Suprapubic skin (tissue), 4 donors: ENCODE measurements around the gene MLST8. TPM values are rescaled to one million over a fixed set of nuclear protein-coding genes. Genes with fewer than 3 reads are reported as not detected.

Source experiments
- DNase-seq, 2 donors: peaks; one replicate each; pipeline ENCODE4 v3.0.0-alpha.2; 2019; ENCODE audit warnings: low spot score in 2 of 2
- H3K27ac ChIP-seq: fragments of 200-600 bp; sonication (generic); one replicate; pipeline ENCODE4 v1.5.1; 2019
- H3K27me3 ChIP-seq: fragments of 200-600 bp; sonication (generic); one replicate; pipeline ENCODE4 v1.5.1; 2019
- H3K36me3 ChIP-seq: fragments of 200-600 bp; sonication (generic); one replicate; pipeline ENCODE4 v1.5.1; 2019
- H3K4me1 ChIP-seq: fragments of 200-600 bp; sonication (generic); one replicate; pipeline ENCODE4 v1.5.1; 2019
- H3K4me3 ChIP-seq: fragments of 200-600 bp; sonication (generic); one replicate; pipeline ENCODE4 v1.5.1; 2019; ENCODE audit warnings: mild to moderate bottlenecking
- H3K9me3 ChIP-seq: fragments of 200-600 bp; sonication (generic); one replicate; pipeline ENCODE4 v1.5.1; 2019
- CTCF ChIP-seq, 2 donors: fragments of 200-600 bp in 1 of 2; fragments of 450-650 bp in 1 of 2; sonication (generic) in 1 of 2; IDR thresholded peaks; one replicate each; pipeline ENCODE4 v1.5.1; 2016 to 2019; ENCODE audit warnings: antibody characterized with exemption in 2 of 2, mild to moderate bottlenecking in 1 of 2, moderate library complexity in 1 of 2
- EP300 ChIP-seq: sonication (generic); formaldehyde crosslinking; IDR thresholded peaks from one replicate; pipeline ENCODE4 v1.6.1; 2017; ENCODE audit warnings: antibody characterized with exemption
- POLR2A ChIP-seq, 2 donors: fragments of 450-650 bp; IDR thresholded peaks; one replicate each; pipeline ENCODE4 v1.6.1; 2017; ENCODE audit warnings: antibody characterized with exemption in 2 of 2, mild to moderate bottlenecking in 2 of 2, moderate library complexity in 2 of 2
- POLR2AphosphoS5 ChIP-seq, 3 donors: sonication (generic); formaldehyde crosslinking; IDR thresholded peaks; one replicate each; pipeline ENCODE4 v1.6.1; 2017; ENCODE audit warnings: antibody characterized with exemption in 3 of 3
- WGBS: methylation state at CpG from one replicate; pipeline ENCODE4 v1.1.5; 2018; 5-methylcytosine and 5-hydroxymethylcytosine counted together
- total RNA-seq, 4 donors: library from RNA; depleted of rRNA; stranded (reverse); fragments of >200 nt; gene quantifications; one replicate each; pipeline ENCODE4 v1.1.0, GENCODE V29; 2016

The MLST8 gene
- total RNA-seq, 4 donors from 2014 or later = 52.3 to 69.5 (median 55.1) TPM

DNA sequence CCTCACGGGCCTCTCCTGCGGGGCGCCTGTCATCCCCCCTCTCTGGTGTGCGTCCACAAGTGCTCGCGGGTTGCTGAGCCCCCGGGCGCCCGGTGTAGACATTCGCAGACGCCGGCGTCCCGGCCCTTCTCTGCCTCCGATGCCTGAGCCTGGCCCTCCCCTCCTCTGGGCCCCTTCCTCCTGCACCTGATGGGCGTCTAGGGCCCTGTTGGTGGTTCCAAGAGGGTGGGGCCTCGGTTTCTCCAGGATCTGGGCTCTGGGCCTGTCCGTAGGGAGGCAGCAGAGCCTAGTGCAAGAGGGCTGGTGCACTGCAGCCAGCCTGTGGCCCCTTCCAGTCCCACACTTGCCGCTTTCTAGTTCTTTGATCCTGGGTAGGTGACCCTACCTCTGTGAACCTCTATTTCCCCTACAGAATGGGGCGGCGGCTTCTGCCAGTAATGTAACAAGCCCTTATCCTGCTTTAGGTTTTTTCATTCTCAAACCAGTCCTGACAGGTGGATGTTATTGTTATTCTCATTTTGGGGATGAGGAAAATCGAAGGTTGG lies 18.8 kb downstream of the MLST8 start:
- no peak for DNase-seq
- 4% methylated on average over 17 of the region's 22 CpGs for WGBS
- H3K36me3 ChIP-seq = peaks cover 10% of the 10 kb centered on the region

GRCh38 chr16:2226245-2226793 lies 21.1 kb downstream of the MLST8 start:
- TF ChIP-seq EP300 (no peak), CTCF (IDR thresholded peaks at IDR 0.05) (no peak), POLR2A (IDR thresholded peaks at IDR 0.05) (no peak), POLR2AphosphoS5 (IDR thresholded peaks at IDR 0.05) (no peak)
- WGBS = 75% methylated on average over 8 of the region's 9 CpGs
- Histone ChIP-seq H3K9me3 (no peaks in the 10 kb centered on the region), H3K4me3 (no peak overlapping the region), H3K36me3 (peaks cover 32% of the 10 kb centered on the region), H3K27me3 (no peaks in the 10 kb centered on the region), H3K4me1 (peaks cover 36% of the 10 kb centered on the region), H3K27ac (no peak overlapping the region)
- DNase-seq = no peak

More for the DNA sequence above, 18.8 kb downstream of the MLST8 start:
- Histone ChIP-seq H3K9me3 (no peaks in the 10 kb centered on the region), H3K27me3 (no peaks in the 10 kb centered on the region), H3K4me3 (peak overlapping the region; percentile 95), H3K4me1 (peaks cover 32% of the 10 kb centered on the region), H3K27ac (peak overlapping the region; percentile 91)
- TF ChIP-seq EP300 (no peak), POLR2A (IDR thresholded peaks at IDR 0.05) (no peak), POLR2AphosphoS5 (IDR thresholded peaks at IDR 0.05) (no peak), CTCF (IDR thresholded peaks at IDR 0.05) (no peak)

GRCh38 chr16:2226918-2227317 lies 21.7 kb downstream of the MLST8 start:
- H3K36me3 ChIP-seq = peaks cover 37% of the 10 kb centered on the region
- 88% methylated on average over 6 of the region's 6 CpGs for WGBS
- no peak for DNase-seq
- peaks cover 36% of the 10 kb centered on the region for H3K4me1 ChIP-seq
- no peak overlapping the region for H3K4me3 ChIP-seq
- no peak overlapping the region for H3K27ac ChIP-seq
- TF ChIP-seq POLR2A (IDR thresholded peaks at IDR 0.05) (no peak), POLR2AphosphoS5 (IDR thresholded peaks at IDR 0.05) (no peak), CTCF (IDR thresholded peaks at IDR 0.05) (no peak), EP300 (no peak)
- no peaks in the 10 kb centered on the region for H3K9me3 ChIP-seq
- H3K27me3 ChIP-seq = no peaks in the 10 kb centered on the region

- H3K36me3 ChIP-seq = peaks cover 51% of the 10 kb centered on the region
- H3K9me3 ChIP-seq = no peaks in the 10 kb centered on the region
- WGBS = 76% methylated on average over 5 of the region's 25 CpGs
- peak overlapping the region; percentile 37 for H3K27ac ChIP-seq
- H3K4me3 ChIP-seq = no peak overlapping the region
- no peak for DNase-seq
- H3K27me3 ChIP-seq = no peaks in the 10 kb centered on the region
- TF ChIP-seq POLR2A (IDR thresholded peaks at IDR 0.05) = no peak
- no peak for TF ChIP-seq EP300
- no peak for TF ChIP-seq POLR2AphosphoS5 (IDR thresholded peaks at IDR 0.05)
- no peak for TF ChIP-seq CTCF (IDR thresholded peaks at IDR 0.05)
- peaks cover 32% of the 10 kb centered on the region for H3K4me1 ChIP-seq
Measured at GRCh38 chr16:2228161-2228824, 23.0 kb downstream of the MLST8 start.

DNA sequence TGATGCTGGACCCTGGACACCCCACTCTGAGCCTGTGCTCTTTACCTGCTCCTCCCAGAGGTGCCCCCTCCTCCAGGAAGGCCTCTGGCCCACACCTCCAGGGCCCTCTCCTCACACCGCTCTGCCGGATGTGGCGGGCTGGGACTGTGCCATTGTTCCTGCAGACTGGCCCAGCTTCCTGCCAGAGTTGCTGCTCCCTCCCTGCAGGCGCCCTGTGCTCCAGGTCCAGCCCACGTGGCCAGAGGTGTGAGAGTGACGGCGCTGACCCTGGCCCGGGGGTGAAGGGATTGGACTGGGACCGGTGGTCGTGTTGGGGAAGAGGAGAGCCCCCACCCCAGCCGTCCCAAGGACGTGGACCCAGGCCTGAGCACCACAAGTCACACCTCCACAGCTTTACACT lies 23.8 kb downstream of the MLST8 start:
- Histone ChIP-seq H3K4me3 (no peak overlapping the region), H3K9me3 (no peaks in the 10 kb centered on the region), H3K27ac (no peak overlapping the region), H3K27me3 (no peaks in the 10 kb centered on the region), H3K4me1 (peaks cover 31% of the 10 kb centered on the region), H3K36me3 (peaks cover 59% of the 10 kb centered on the region)
- no peak for TF ChIP-seq POLR2A (IDR thresholded peaks at IDR 0.05)
- TF ChIP-seq CTCF (IDR thresholded peaks at IDR 0.05) = no peak
- TF ChIP-seq POLR2AphosphoS5 (IDR thresholded peaks at IDR 0.05) = no peak
- TF ChIP-seq EP300 = no peak
- 94% methylated on average over 8 of the region's 12 CpGs for WGBS
- peak in 1 of 2 donors; percentile 71 for DNase-seq
